Activated T-cell treated with anti-CD3 and anti-CD28 coated beads for 24 hours (primary cell): ENCODE data around the gene GK.
"Not testable (repeated sequence)": the region's sequence is repeated elsewhere in the genome, so short reads cannot be mapped to it uniquely, and the experiment has no call there.

Experiments
- DNase-seq: peaks from one replicate; pipeline ENCODE4 v3.0.0-alpha.2; 2020; ENCODE audit warnings: low read depth

The GK gene

DNA sequence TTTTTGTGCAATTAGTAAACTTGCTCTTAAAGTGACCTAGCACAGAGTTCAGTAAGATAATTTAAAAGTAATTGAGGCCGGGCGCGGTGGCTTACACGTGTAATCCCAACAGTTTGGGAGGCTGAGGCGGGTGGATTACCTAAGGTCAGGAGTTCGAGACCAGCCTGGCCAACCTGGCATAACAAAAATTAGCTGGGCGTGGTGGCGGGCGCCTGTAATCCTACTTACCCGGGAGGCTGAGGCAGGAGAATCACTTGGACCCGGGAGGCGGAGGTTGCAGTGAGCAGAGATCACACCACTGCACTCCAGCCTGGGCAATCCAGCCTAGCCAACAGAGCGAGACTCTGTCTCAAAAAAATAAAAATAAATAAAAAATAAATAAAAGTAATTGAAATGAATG, 1.2 kb downstream of the GK start:
- DNase-seq, result not testable (repeated sequence)

DNA sequence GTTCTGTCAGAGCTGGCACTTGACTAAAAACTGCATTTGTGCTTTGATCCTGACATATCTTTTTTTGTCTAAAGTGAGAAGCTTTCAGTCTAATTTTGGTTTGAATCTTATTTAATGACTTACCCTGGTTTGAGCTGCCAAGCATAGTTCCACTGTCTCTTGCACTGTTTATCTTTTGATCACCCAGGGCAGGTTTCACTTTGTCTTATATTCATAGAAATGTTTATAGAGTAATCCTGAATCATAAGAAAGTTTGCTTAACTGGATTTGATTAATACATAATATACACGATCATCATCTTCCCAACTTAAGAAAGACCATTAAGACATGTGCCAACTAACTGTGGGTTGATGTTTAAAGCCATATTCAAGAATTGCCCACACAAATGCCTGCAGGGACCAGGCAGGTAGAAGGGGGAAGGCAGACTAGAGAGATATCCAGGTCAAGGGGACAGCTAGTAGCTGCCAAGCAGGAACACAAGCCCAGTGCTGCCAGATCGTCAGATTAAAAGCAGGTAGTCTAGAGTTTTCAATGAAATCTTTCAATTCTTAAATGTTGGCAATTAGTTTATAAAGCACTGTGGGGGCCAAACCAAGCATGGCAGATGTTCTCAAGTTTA, 1.9 kb downstream of the GK start:
- DNase-seq, result no peak

DNA sequence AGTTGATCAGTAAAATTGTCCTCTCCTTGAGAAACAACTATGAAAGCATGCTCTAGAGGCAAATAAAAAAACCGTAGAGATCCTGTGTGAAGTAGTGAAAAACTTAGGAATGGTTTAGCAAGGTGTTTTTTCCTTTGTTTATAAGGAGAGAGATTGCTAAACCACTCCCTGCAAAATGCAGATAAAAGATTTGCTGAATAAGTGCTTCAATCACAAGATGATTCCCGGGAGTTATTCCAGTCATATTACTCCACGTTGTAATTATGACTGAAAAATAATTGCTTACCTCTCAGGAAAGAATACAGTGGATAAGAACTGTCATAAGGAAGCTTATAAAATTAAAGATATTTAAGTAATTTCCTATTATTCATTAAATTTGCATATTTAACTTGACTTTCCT, 2.8 kb downstream of the GK start:
- no peak for DNase-seq

DNA sequence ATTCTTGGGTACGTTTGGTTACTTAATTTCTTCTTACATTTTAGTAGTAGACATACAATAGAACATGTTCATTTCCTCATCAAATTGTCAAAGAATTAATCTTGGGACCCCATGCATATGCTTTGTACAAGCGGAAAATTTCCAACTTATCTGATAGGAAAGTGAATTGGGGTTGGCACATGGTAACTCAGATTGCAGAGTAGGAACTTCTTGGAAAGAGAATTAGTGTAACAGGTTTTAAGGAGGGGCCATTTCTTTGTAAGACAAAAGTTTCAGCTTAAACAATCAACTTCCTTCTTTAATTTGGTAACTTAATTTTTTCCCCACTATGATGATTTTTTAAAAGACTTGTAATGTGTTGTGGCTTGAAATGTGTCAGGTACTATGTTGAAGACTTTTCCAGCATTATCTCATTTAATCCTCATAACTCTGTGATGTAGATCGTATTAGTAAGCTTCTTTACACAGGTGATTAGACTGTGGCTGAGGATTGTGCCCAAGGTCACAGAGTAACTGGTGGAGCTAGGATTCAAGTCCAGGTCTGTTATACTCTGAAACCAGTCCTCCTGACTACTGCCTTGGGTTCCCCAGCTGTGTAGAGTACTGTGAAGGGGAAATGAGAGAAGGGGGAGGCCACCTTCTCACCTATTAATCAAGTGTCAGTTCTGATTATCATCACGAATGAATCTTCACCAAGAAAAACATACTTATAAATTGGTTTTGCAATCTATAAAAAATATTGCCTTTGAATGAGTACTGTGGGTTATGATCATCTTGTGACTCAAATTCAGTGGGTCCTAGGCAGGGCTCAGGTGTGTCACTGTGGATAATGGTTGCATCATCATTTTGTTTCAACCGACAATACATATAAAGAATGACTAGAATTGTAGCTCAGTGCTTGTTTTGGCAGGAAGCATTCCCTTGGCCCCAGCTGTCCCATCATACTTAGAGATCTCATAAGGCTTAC, 4.3 kb downstream of the GK start:
- DNase-seq, result no peak

DNA sequence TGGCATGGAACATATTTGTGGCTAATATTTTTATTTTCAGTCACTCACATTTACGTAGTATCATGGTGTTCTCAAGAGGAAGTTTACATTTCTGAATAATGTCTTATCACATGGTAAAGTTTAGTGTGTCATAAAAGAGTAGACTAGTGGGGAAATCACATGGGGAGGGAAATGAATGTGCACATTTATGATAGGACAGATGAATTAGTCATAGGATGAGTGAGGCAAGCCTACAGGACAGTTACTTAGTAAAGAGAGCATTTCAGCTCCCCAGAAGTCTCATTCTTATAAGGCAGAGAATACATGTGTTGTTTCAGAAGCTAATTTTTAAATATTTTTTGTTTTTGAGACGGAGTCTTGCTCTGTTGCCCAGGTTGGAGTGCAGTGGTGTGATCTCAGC, 6.2 kb downstream of the GK start:
- DNase-seq, result no peak

DNA sequence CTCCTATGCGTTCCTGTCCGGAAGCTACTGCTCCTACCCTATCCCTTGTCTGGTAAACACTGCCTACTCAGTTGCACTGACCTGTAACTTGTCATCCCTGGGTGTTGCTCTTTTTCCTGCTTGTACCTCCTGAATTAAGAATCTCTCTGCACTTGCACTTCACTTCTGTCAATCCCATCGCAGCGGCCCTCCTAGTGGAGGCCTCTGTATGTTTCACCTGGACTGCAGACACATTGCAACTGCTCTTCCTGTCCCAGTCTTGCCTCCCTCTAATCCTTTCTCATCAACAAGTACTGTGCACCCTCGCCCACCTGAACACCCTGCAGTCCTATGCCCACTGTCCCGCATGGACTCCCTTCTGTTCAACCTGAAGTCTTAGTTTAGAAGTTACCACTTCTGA, 8.0 kb downstream of the GK start:
- no peak for DNase-seq

DNA sequence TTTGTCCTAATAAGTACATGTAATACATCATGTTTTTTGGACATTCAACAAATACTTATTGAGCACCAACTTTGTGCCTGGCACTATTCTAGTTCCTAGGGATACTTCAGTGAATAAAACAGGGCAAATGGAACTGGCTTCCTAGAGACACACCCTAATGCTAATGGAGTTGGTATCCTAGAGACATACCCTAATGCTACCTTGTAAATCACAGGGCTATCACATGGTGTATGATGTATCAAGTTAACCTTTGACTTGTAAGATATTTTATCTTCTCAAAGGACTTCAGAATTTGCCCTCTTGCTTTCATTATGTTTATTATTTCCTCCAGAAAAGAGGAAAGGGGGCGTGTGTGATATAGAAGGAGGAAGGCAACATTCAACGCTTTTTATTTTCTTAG, 10.1 kb downstream of the GK start:
- no peak for DNase-seq

DNA sequence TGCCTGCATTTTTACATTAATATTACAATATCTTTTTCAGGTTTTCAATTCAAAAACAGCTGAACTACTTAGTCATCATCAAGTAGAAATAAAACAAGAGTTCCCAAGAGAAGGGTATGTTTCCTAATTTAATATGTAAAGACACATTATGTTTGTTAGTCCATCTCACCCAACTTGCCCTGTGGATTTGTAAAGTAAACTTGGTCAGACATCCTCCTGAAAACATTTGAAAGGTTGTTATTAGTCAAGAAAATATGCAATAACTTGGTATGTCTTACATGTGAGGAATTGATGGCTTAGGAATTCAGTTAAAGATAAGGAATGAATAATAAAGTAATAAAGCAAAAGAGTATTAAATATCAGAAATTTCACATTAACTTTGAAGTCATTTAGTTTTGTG, 12.2 kb downstream of the GK start:
- DNase-seq, result no peak

DNA sequence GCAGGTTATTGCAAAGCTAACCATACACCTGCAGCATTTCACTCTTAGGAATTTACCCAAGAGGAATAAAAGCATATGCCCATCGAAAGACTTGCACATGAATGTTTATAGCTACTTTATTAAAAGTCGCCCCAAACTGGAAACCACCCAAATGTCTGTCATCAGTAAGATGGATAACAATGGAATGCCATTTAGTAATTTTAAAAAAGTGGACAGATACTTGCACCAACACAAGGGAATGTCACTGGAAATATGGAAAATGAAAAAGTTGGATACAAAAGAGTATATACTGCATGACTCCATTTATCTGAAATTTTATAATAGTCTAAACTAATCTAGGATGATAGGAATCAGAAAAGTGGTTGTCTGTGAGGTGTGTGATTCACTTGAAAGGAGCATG, 12.9 kb downstream of the GK start:
- DNase-seq, result no peak

DNA sequence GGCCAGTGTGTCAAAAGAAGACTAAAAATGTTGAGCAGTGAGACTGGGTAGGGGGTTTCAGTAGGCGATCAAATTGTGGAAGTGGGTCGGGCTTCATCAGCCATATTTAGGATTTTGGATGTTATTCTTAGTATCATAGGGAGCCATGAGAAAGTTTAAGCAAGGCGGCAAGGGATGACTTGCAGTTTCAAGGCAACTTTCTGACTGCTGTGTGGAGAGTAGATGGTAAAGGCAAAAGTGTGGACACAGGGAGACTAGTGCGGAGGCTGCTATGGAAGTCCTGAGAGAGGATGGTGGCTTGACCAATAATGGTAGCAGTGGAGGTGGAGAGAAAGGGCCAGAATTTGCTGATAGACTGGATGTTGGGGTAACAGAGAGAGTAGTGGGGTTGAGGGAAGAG, 15.4 kb downstream of the GK start:
- no peak for DNase-seq

DNA sequence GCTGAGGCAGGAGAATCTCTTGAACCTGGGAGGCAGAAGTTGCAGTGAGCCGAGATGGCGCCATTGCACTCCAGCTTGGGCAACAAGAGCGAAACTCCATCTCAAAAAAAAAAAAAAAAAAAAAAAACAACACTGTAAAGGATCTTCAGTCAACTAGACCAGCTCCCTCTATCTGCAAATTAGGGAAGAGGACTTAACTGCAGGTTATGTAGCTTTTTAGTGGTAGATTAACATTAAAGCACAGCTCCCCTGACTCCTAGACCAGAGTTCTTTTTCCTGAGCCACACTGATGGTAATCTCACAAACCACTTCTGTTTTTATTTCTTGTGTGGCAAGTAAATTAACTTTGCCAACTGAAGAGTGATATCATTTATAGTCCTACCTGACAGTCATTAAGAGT, 18.0 kb downstream of the GK start:
- DNase-seq, result not testable (repeated sequence)

DNA sequence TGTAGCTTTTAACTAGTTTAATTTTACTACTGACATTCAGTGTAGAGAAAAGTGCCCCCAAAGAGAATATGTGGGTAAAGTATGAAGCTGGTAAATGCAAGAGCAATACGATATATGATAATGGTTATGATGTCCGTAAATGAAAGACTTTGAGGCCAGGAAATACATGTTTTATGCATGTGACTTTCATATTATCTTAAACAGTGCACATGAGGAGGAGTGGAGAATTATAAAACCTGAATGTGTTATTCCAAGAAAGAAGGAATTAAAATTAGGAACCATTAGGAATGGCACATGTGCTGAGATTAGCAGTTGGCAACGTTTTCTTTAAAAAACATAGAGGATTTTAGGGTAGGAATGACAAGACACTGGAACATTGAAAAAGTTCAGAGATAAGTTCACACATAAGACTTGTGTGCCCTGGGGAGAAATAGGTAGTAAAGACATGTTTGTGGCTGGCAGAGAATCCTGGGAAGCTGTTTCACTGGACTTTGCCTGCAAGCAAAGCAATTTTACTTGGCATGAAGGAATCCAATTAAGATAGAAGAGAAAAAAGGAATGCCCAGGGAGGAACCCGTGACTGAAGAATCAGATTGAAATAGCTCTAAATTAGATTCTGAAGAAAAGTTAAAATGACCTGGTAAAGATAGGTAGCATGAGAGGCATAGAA, 20.0 kb downstream of the GK start:
- no peak for DNase-seq

DNA sequence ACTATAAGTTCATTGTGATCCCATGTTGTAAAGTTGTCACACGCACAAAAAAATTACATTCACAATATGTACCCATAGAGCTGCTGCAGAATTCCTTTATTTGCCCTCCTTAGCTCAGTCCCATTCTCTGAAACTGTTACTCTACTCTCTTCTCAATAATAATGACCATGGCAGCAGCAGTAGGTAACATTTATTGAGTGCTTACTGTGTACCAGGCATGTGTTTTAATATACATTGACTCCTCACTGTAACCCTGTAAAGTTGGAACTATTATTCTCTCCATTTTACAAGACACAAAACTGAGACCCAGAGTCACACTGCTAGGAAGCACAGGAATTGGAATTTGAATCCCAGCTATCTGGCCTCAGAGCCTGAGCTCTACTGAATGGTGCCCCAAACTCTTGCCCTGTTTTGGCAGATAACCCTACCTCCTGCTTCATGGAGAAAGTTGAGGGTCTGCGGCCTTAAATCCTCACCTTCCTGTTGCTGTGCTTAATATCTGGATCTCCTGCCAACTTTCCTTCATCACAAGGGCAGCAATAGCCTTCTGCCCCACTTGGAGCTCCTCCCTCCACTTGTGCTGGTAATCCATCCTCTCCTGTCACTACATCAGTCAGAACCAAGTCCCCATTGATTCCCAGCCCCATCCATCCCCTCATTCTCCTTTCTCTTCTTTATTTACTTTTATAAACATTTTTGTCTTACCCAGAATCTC, 20.8 kb downstream of the GK start:
- DNase-seq, result no peak

DNA sequence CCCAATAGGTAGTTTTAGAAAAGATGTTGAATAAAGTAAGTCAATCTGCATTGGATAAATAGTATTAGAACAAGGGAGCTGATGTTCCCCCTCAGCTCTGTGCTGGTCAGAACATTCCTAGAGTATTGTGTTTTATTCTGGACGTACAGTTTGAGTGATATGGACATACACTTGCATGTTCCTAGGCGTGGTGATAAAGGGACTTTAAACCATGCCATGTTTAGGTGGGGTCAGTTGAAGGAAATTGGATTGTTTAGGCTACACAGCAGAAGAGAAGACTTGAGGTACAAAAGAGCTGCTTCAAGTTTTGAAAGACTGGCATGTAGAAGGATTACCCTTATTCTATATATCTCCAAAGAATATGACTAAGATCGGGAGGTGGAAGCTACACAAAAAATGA, 21.6 kb downstream of the GK start:
- DNase-seq, result no peak

DNA sequence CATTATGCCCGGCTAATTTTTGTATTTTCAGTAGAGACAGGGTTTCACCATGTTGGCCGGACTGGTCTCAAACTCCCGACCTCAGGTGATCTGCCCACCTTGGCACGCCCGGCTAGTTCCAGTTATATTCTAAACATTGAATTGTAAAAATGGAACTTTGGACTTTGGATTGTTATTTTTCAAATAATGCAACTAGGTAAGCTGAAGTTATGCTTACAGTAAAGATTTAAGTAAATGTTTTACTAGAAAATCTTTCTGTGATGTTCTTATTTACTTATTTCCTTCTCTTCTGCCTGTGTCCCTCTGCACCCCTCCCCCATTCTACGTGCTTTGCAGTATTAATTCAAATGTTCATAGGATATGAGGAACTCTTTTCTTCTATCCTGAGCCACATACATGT, 26.1 kb downstream of the GK start:
- DNase-seq, result no peak

DNA sequence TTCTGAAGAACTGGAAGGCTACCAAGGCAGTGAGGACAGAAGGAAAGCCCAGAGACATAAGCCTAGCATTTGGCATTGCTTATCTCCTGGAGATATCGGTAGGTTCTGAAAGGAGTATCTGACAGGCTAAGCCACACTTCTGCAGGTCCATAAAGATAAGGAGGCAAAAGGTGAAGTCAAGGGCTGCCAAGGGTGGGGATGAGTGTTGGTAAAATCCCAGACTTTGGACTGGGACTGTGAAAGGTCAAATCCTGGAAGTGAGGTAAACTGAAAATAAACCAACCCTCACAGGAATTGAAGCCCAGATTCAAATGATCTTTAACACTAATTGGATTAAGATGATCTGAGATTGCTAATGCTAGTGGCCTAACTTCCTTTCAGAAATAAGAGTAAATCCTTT, 27.4 kb downstream of the GK start:
- DNase-seq, result no peak

DNA sequence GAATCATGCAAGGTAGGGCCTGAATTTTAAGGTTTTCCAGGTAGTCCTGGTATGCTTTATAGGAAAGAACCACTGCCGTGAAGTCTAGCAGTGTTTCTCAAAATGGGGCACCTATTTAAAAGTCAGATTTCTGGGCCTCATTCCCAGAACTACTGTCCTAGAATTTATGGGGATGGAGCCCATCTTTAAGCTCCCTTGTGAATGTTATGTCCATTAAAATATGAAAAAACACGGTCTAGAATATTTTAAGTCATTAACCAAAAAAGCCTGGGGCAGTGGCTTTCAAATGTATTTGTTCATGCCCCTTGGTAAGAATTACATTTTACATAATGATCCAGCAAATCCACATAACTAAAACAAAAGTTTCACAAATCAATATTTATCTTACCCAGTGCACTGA, 35.4 kb downstream of the GK start:
- no peak for DNase-seq

DNA sequence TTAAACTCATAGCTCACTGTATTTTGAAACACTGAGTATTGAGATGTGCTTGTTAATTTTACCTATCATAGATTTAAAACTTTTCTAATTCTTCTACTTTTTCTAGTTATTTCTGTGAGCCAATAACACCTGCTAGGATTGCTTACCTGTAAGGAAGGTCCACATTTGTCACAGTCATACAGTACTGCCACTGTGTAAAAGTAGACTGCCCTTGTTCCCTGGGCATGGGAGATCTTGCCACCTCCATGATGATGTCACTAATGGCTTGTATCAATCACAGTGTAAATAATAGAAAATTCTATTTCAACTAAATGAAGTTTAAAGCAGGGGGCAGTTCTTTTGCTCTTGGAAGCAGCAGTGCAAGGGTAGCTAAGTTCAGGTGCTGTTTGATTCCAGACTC, 35.9 kb downstream of the GK start:
- DNase-seq, result no peak

DNA sequence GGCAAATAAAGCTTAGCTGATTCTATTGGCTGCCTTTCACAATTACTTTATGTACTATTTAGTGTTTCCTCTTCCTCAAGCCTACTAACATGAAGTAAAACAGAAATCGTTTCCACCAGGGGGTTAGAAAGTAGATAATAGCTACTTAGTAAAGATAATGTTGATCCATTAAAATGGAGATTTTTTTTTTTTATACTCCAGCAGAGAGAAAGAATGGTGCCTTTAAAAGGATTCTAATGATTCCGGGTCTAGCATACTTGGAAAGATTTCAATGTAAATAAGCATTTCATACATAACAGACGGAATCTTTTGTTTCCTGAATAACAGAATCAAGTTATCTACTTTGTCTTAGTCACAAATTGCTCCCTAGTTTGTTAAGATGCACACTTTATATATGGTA, 37.1 kb downstream of the GK start:
- no peak for DNase-seq

DNA sequence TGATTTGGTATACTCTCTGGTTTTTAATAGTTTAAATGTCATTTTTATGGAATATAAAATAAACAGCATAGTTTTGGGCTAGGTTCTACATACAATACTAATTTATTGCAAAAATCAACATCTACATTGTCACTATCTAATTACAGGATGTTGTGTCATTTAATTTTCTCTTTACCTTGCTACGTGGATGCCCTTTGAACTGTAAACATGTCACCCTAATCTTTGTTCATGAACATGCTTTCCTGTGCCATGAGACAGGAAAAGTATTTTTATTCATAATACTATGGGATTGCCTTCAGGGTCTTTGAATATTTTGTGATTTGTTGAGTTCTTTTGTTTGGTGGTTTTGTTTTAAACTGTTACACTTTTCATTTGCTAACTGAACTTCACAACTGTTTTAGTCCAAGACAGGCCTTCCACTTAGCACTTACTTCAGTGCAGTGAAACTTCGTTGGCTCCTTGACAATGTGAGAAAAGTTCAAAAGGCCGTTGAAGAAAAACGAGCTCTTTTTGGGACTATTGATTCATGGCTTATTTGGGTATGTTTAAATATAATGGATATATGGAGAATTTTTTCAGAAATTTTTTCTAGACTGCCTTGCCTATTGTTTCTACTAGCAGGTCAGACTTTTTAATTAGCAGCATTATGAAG, 40.9 kb downstream of the GK start:
- no peak for DNase-seq

DNA sequence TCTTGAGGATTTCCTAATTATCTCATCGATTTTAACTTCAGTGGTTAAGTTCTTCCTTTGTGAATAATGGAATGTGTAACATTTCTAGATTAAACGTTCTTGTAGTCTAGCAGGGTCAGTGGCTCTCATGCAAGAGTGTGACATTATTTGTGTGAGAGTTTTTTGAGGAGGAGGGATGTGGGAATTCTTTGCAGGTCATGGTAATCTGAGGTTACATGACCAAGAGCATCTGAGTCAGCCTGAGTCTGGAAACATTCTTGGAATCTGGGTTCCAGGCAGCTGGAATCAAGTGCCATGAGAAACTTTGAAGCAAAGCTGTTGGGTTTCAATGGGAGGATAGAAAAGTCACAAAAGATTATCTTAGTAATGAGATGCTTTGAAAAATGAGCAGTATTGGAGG, 49.5 kb downstream of the GK start:
- no peak for DNase-seq

DNA sequence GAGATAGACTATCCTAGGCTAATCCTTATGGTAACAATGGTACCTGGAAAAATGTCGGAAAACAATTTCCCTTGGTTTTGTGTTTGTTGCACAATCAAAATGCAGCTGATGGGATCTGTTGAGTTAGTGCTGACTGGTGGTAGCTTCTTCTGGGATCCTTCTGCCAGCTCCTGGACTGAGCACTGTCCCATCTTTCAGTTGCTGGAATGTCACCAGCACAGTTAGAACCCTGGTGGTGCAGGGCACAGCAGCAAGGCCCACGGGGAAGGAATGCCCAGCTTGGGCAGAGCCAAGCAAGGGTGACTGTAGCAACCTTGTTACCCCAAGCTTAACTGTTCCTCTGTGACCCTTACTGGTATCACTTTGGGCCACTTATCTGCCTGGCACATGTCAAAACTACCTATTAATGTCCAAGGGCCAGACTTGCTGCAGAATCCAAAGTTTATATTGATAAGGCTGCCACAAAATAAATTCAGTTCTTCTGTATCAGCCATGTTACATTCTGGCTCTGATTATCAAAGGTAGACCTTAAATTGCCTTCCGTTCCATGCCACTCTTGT, 53.1 kb downstream of the GK start:
- DNase-seq, result no peak
